Naive thymus-derived CD4-positive, alpha-beta T cell (primary cell): ENCODE data around the gene OXSR1. TPM values are rescaled to one million over a fixed set of nuclear protein-coding genes. Genes with fewer than 3 reads are reported as not detected.

ENCODE experiments used
- ATAC-seq: fragments of 150-1000 bp; cut with Tn5 transposase; 2 replicates; pipeline ENCODE4 v1.10.0; 2021; ENCODE audit warnings: mild to moderate bottlenecking, moderate library complexity
- CTCF ChIA-PET: fragments of 350-600 bp; sonication (Branson Sonifier 250); formaldehyde crosslinking; loops from one replicate; lab custom pipeline; 2021; ENCODE audit warnings: antibody characterized with exemption; lab: Charles Lee
- POLR2A ChIA-PET: fragments of 350-600 bp; sonication (Branson Sonifier 250); formaldehyde crosslinking; loops from one replicate; lab custom pipeline; 2021; ENCODE audit warnings: antibody characterized with exemption, inconsistent platforms; lab: Charles Lee
- DNase-seq, 9 donors: peaks; one replicate each; pipeline versions ENCODE4 v3.0.0 to v3.0.0-alpha.2; 2020 to 2022; ENCODE audit warnings: mixed read lengths in 1 of 9
- H3K27ac ChIP-seq: one replicate; pipeline ENCODE4 v1.7.0; 2013; ENCODE audit warnings: mild to moderate bottlenecking, low read depth, low read length, moderate library complexity
- H3K27me3 ChIP-seq, 2 donors: one replicate each; pipeline ENCODE4 v1.7.0; 2013; ENCODE audit warnings: low read length in 2 of 2, mild to moderate bottlenecking in 2 of 2, moderate library complexity in 2 of 2; ENCODE audit not compliant: control insufficient read depth in 2 of 2, insufficient read depth in 2 of 2
- H3K36me3 ChIP-seq, 3 experiments: 1 replicate in 2 of 3; 2 replicates in 1 of 3; pipeline ENCODE4 v1.7.0; 2013; ENCODE audit warnings: low read length in 3 of 3, mild to moderate bottlenecking in 3 of 3, moderate library complexity in 1 of 3; ENCODE audit not compliant: insufficient read depth in 3 of 3, control insufficient read depth in 2 of 3
- H3K4me1 ChIP-seq, 2 donors: one replicate each; pipeline ENCODE4 v1.7.0; 2013; ENCODE audit warnings: low read length in 2 of 2, mild to moderate bottlenecking in 2 of 2, moderate library complexity in 1 of 2; ENCODE audit not compliant: control insufficient read depth in 2 of 2, insufficient read depth in 2 of 2
- H3K4me3 ChIP-seq: 2 replicates; pipeline ENCODE4 v1.7.0; 2013; ENCODE audit warnings: mild to moderate bottlenecking, low read length
- H3K9me3 ChIP-seq, 3 experiments: 1 replicate in 2 of 3; 2 replicates in 1 of 3; pipeline ENCODE4 v1.7.0; 2013; ENCODE audit warnings: low read length in 3 of 3; ENCODE audit not compliant: control insufficient read depth in 2 of 3
- H3K27ac Mint-ChIP-seq, 9 donors: one replicate each; pipeline ENCODE4 v1.8.0; 2020 to 2022; ENCODE audit warnings: mixed read lengths in 9 of 9, mild to moderate bottlenecking in 8 of 9, moderate library complexity in 5 of 9, inconsistent platforms in 2 of 9
- H3K27me3 Mint-ChIP-seq, 5 donors: one replicate each; pipeline ENCODE4 v1.8.0; 2021 to 2022; ENCODE audit warnings: mixed read lengths in 5 of 5, mild to moderate bottlenecking in 1 of 5
- H3K36me3 Mint-ChIP-seq, 5 donors: one replicate each; pipeline ENCODE4 v1.8.0; 2020 to 2022; ENCODE audit warnings: mixed read lengths in 5 of 5, mild to moderate bottlenecking in 3 of 5, inconsistent platforms in 1 of 5
- H3K4me1 Mint-ChIP-seq, 7 donors: one replicate each; pipeline ENCODE4 v1.8.0; 2020 to 2022; ENCODE audit warnings: mixed read lengths in 7 of 7, mild to moderate bottlenecking in 3 of 7, inconsistent platforms in 1 of 7
- H3K4me3 Mint-ChIP-seq, 10 donors: one replicate each; pipeline ENCODE4 v1.8.0; 2020 to 2022; ENCODE audit warnings: mild to moderate bottlenecking in 10 of 10, mixed read lengths in 10 of 10, moderate library complexity in 6 of 10, inconsistent platforms in 2 of 10
- H3K9me3 Mint-ChIP-seq, 11 donors: one replicate each; pipeline ENCODE4 v1.8.0; 2020 to 2022; ENCODE audit warnings: mixed read lengths in 11 of 11, mild to moderate bottlenecking in 4 of 11, inconsistent platforms in 1 of 11, moderate library complexity in 1 of 11
- intact Hi-C, 2 donors: fragments of 100-400 bp; cut with micrococcal nuclease; formaldehyde crosslinking; loops; one replicate each; pipeline ENCODE4 v1.15.1; 2023
- polyA plus RNA-seq, 2 donors: library from polyadenylated mRNA; unstranded; fragments of 300-500 nt; fragmentation: Illumina TruSeq; gene quantifications; one replicate each; pipeline ENCODE4 v1.2.3, GENCODE V29; 2021
- total RNA-seq, 6 experiments: library from RNA in 5 of 6; stranded (reverse) in 5 of 6; gene quantifications; 1 replicate in 5 of 6; 2 replicates in 1 of 6; pipeline ENCODE4 v1.2.3 and lab custom pipeline; 2021 to 2026

The OXSR1 gene
- total and polyA plus RNA-seq, 7 experiments from 2014 or later, result 12.3 to 59.7 (median 35.9) TPM

- no peak for ATAC-seq
- no peak overlapping the region for H3K4me3 Mint-ChIP-seq
- Histone ChIP-seq H3K4me3 (no peak overlapping the region), H3K9me3 (no peaks in the 10 kb centered on the region), H3K27ac (no peak overlapping the region), H3K4me1 (no peaks in the 10 kb centered on the region), H3K36me3 (no peaks in the 10 kb centered on the region), H3K27me3 (no peaks in the 10 kb centered on the region)
- CTCF ChIA-PET, result no interaction called here
- POLR2A ChIA-PET, result no interaction called here
- H3K27ac Mint-ChIP-seq, result peak overlapping the region in 5 of 9 donors; percentile 5 to 43 (median 15)
- intact Hi-C loops, result no loop called here
- peaks cover 15 to 36% (median 31%) of the 10 kb centered on the region in 7 donors for H3K4me1 Mint-ChIP-seq
- DNase-seq, result no peak
- H3K36me3 Mint-ChIP-seq, result peaks cover 4 to 20% (median 12%) of the 10 kb centered on the region in 5 donors
- no peaks in the 10 kb centered on the region for H3K9me3 Mint-ChIP-seq
- H3K27me3 Mint-ChIP-seq, result no peaks in the 10 kb centered on the region
Measured at GRCh38 chr3:38264353-38264771, 99.0 kb downstream of the OXSR1 start.

- Mint-ChIP-seq H3K4me3 (no peak overlapping the region), H3K27me3 (no peaks in the 10 kb centered on the region), H3K9me3 (no peaks in the 10 kb centered on the region), H3K36me3 (peaks cover 4 to 20% (median 12%) of the 10 kb centered on the region in 5 donors), H3K4me1 (peaks cover 15 to 36% (median 30%) of the 10 kb centered on the region in 7 donors), H3K27ac (peak overlapping the region in 3 of 9 donors; percentile 5 to 15 (median 14))
- H3K4me3 ChIP-seq, result no peak overlapping the region
- DNase-seq, result no peak
- H3K36me3 ChIP-seq, result no peaks in the 10 kb centered on the region
- no peaks in the 10 kb centered on the region for H3K9me3 ChIP-seq
- ATAC-seq, result no peak
- intact Hi-C loops, result no loop called here
- CTCF ChIA-PET, result no interaction called here
- no peak overlapping the region for H3K27ac ChIP-seq
- no peaks in the 10 kb centered on the region for H3K27me3 ChIP-seq
- POLR2A ChIA-PET, result no interaction called here
- H3K4me1 ChIP-seq, result no peaks in the 10 kb centered on the region
Measured at GRCh38 chr3:38264779-38265178, 99.4 kb downstream of the OXSR1 start.

DNA sequence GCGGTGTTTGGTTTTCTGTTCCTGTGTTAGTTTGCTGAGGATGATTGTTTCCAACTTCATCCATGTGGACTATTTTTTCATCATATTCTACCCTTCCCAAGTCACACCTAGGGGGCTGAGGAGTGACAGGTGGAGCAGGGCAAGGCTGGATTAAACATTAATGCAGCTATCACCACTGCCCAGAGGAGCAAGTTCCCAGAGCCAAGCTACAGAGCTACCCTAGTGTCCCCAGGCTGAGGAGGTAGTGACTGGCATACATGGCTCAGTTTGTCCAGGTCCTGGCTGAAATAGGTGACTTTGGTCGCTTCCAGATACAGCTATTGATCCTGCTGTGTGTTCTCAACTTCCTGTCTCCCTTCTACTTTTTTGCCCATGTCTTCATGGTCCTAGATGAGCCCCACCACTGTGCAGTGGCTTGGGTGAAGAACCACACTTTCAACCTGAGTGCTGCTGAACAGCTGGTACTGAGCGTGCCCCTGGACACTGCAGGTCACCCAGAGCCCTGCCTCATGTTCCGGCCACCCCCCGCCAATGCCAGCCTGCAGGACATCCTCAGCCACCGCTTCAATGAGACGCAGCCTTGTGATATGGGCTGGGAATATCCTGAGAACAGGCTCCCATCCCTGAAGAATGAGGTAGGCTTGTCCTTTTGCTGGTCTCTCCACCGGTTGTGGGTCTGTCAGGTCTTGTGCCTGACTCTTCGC, 100.4 kb downstream of the OXSR1 start, which contains the start of gene SLC22A13:
SLC22A13 (plus strand) TSS at position 209 of the 704 bp plus-strand sequence; CDS start at position 258, 49 bp downstream.
- H3K27me3 ChIP-seq, result no peaks in the 10 kb centered on the region
- no peaks in the 10 kb centered on the region for H3K9me3 ChIP-seq
- no peaks in the 10 kb centered on the region for H3K27me3 Mint-ChIP-seq
- ChIA-PET CTCF (no interaction called here), POLR2A (no interaction called here)
- no peak for ATAC-seq
- H3K9me3 Mint-ChIP-seq, result peaks cover 0 to 2% (median 0%) of the 10 kb centered on the region in 11 donors
- H3K4me3 Mint-ChIP-seq, result no peak within 1 kb of the TSS
- peaks cover 13 to 36% (median 27%) of the 10 kb centered on the region in 7 donors for H3K4me1 Mint-ChIP-seq
- H3K4me3 ChIP-seq, result no peak within 1 kb of the TSS
- H3K4me1 ChIP-seq, result no peaks in the 10 kb centered on the region
- H3K36me3 Mint-ChIP-seq, result peaks cover 8 to 21% (median 14%) of the 10 kb centered on the region in 5 donors
- H3K27ac Mint-ChIP-seq, result peak within 1 kb of the TSS in 3 of 9 donors; percentile 5 to 15 (median 14)
- H3K27ac ChIP-seq, result no peak within 1 kb of the TSS
- no peak for DNase-seq
- H3K36me3 ChIP-seq, result no peaks in the 10 kb centered on the region
- intact Hi-C loops, result no loop called here

DNA sequence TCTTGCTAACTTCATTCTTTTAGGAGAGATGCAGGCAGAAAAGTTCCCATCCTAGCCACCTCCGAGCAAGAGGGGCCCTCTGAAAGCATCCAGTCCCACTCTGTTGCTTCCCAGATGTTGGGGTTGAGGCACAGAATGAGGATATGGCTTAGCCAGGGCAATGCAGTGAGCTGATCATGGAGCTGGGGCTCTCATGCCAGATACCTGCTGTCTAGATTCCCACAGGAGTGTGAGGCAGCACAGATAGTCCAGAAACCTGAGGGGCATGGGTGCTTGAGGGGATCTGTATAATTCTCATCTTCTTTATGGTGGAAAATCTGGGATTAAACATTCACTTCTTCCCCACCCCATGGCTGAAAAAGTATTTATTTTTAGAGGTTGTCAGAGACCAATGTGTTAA, 101.5 kb downstream of the OXSR1 start:
- no peak overlapping the region for H3K4me3 Mint-ChIP-seq
- no peak for ATAC-seq
- ChIA-PET CTCF (no interaction called here), POLR2A (no interaction called here)
- peaks cover 13 to 36% (median 27%) of the 10 kb centered on the region in 7 donors for H3K4me1 Mint-ChIP-seq
- no peak overlapping the region for H3K4me3 ChIP-seq
- intact Hi-C loops, result no loop called here
- H3K9me3 ChIP-seq, result no peaks in the 10 kb centered on the region
- H3K9me3 Mint-ChIP-seq, result peaks cover 0 to 5% (median 0%) of the 10 kb centered on the region in 11 donors
- H3K36me3 Mint-ChIP-seq, result peaks cover 10 to 20% (median 14%) of the 10 kb centered on the region in 5 donors
- H3K36me3 ChIP-seq, result no peaks in the 10 kb centered on the region
- DNase-seq, result no peak
- H3K4me1 ChIP-seq, result no peaks in the 10 kb centered on the region
- H3K27ac ChIP-seq, result no peak overlapping the region
- no peaks in the 10 kb centered on the region for H3K27me3 Mint-ChIP-seq
- no peak overlapping the region for H3K27ac Mint-ChIP-seq
- no peaks in the 10 kb centered on the region for H3K27me3 ChIP-seq

GRCh38 chr3:38267662-38268061, 102.3 kb downstream of the OXSR1 start:
- Histone ChIP-seq H3K4me1 (no peaks in the 10 kb centered on the region), H3K27me3 (no peaks in the 10 kb centered on the region), H3K4me3 (no peak overlapping the region), H3K36me3 (no peaks in the 10 kb centered on the region), H3K9me3 (no peaks in the 10 kb centered on the region), H3K27ac (no peak overlapping the region)
- Mint-ChIP-seq H3K4me3 (no peak overlapping the region), H3K27ac (peak overlapping the region in 5 of 9 donors; percentile 11 to 40 (median 27)), H3K36me3 (peaks cover 8 to 18% (median 13%) of the 10 kb centered on the region in 5 donors), H3K9me3 (peaks cover 0 to 5% (median 0%) of the 10 kb centered on the region in 11 donors), H3K4me1 (peaks cover 13 to 36% (median 27%) of the 10 kb centered on the region in 7 donors), H3K27me3 (no peaks in the 10 kb centered on the region)
- ATAC-seq, result no peak
- intact Hi-C loops, result no loop called here
- ChIA-PET POLR2A (no interaction called here), CTCF (no interaction called here)
- no peak for DNase-seq

GRCh38 chr3:38268087-38268486, 102.8 kb downstream of the OXSR1 start:
- Mint-ChIP-seq H3K4me3 (peak overlapping the region in 1 of 10 donors; percentile 24), H3K27me3 (no peaks in the 10 kb centered on the region), H3K36me3 (peaks cover 8 to 18% (median 13%) of the 10 kb centered on the region in 5 donors), H3K27ac (peak overlapping the region in 3 of 9 donors; percentile 5 to 28 (median 11)), H3K9me3 (peaks cover 0 to 5% (median 0%) of the 10 kb centered on the region in 11 donors), H3K4me1 (peaks cover 13 to 36% (median 27%) of the 10 kb centered on the region in 7 donors)
- Histone ChIP-seq H3K36me3 (no peaks in the 10 kb centered on the region), H3K4me3 (no peak overlapping the region), H3K4me1 (no peaks in the 10 kb centered on the region), H3K9me3 (no peaks in the 10 kb centered on the region), H3K27ac (no peak overlapping the region), H3K27me3 (no peaks in the 10 kb centered on the region)
- no peak for DNase-seq
- ChIA-PET CTCF (no interaction called here), POLR2A (no interaction called here)
- peak; percentile 52 for ATAC-seq
- intact Hi-C loops, result no loop called here
